NCI-H460 (cell line): ENCODE results near the gene TCEA2. TPM values are rescaled to one million over a fixed set of nuclear protein-coding genes. Genes with fewer than 3 reads are reported as not detected.

ENCODE experiments used
- DNase-seq: peaks from one replicate; pipeline ENCODE4 v3.0.0-alpha.2; 2016; ENCODE audit warnings: low read depth; ENCODE audit errors: extremely low read depth
- total RNA-seq: library from RNA; depleted of rRNA; stranded (reverse); fragments of >200 nt; shearing (Covaris generic); gene quantifications from 2 replicates; pipeline ENCODE4 v1.2.3, GENCODE V29; 2014

Gene TCEA2
- total RNA-seq, 1 experiment from 2014 or later, result 31.0 TPM

DNA sequence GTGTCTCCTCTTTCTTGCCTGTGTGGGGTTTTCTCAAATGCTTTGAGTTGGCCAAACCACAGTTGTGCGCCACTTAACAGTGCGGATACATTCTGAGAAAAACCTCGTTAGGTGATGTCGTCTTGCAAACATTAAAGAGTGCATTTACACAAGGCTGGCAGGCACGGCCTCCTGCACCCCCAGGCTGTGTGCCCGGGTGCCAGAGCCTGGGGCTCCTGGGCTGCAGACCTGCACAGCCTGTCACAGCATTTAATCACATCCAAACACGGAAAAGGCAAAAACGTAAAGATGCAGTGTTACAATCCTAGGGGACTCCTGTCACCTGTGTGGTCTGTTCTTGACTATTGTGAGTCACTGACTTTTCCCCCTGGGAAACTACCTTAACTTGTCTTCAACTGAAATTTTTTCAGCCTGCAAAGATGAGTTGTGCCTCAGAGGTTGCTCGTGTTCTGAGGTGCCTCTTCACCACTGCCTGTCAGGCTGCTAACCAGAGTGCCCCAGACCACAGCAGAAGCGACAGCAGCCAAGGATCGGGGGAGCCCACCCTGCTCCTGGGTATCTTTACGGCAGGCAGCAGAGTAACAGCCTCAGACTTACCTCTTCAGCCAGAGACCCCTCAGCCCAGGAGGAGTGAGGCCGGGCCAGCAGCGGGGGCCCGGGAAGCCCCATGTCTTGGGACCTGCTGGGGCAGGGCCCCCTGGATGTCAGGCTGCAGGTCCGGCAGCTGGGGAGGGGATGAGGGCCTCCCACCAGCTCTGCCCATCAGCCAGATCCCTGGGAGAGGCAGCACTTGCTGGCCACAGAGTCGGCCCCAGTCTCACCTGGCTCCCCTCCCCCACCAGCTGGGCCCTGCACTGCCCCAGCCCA lies 27.7 kb upstream of the TCEA2 start:
- DNase-seq, result no peak

DNA sequence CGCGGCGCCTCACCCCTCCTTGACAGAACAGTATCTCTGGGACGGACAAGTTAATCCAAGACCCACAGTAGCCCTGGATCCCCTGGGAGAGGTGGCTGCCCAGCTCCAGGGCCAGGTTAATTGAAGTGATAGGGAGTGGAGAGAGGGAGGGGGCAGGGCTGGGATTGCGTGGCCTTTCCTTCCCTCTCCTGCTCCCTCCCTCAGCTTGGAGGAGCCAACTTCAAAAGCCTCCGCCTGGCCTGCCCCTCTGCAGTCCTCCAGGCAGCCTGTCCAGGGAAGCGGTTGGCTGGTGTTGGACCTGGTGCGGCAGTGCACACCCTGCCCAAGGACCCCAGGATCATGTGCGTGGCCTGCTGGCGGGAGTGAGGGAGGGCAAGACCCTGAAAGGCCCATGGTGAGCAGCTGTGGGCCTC lies 27.1 kb upstream of the TCEA2 start, which contains the start of gene C20orf204:
Gene C20orf204, plus strand, starts transcription at position 250 of the 413 bp plus-strand sequence. Its CDS starts 142 bp downstream, at position 392.
- no peak for DNase-seq

DNA sequence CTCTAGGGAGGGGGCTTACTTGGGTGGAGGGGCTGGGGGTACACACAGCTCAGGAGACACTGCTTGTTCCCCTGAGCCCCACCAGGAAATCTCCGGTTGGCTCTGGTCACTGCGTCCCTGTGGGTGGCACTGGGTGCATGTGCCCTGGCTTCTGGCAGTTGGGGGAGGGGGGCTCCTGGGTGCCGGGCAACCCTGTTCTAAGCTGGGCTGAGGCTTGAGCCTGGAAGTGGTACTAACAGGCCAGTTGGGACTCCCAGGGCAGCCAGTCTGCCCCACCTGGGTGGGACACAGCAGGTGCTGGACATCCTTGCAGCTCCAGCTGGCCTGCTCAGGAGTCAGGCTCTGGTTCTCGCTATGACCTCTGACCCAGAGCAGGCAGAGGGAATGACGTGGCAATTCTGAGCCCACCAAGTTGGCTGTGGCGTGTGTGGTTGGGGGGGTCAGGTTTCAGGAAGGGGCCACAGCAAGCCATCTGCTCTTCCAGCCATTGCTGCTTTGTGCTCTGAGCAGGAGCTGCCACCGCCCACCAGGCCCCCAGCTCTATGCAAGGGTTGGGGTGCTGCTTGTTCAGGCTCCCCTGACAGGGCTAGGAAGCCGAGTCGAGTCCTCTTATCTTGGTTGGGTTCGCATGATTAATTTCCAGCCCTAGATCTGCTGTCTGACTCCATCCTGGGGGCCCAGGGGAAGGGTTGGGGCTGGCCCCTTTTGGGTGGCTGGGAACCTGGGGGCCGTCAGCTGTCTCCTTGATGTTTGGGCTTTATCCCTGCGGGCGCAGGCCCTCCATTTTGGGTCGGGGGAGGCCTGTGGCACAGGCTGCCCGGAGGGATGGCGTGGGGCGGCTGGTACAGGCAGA lies 26.4 kb upstream of the TCEA2 start:
- DNase-seq, result no peak

DNA sequence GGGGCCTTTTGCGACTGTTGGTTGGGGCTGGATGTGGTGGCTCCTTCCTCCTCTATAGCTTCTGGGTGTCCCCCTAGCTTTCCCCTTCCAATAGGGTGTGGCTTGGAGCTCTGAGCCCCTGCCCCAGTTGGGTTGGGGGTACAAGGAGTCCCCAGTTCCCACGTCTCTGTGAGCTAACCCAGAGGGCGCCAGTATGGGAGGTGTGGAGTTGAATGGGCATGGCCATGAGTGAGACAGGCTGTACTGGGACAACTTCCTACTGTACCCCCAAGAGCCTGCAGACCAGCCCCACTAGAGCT lies 25.9 kb upstream of the TCEA2 start:
- no peak for DNase-seq

DNA sequence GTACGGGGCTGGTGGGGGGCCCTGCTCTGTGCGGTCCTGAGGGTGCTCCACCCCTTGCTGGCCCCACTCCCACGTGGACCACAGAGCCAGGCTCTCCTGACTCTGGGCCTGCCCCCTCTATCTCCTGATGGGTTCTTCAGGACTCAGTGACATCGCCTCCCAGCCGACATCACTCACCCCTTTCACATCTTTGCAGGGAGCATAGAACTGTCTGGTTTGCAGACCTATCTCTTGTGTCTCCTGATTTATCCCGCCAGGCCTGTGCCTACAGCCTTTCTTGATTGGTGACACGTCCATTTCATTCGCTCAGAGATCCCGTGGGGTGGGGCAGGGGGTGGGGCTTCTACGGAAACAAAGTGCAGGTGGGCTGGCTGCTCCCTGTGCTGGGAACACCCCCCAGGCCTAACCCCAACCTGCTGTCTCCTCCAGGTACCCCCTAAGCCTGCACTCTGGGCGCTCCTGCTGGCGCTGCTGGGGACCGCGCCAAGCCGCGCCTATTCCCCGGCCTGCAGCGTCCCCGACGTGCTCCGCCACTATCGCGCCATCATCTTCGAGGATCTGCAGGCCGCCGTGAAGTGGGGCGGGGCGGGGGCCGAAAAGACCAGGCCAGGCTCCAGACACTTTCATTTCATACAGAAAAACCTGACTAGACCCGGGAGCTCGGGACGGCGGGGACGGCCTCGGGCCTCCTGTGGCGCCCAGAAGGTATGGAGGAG lies 25.3 kb upstream of the TCEA2 start:
- no peak for DNase-seq

DNA sequence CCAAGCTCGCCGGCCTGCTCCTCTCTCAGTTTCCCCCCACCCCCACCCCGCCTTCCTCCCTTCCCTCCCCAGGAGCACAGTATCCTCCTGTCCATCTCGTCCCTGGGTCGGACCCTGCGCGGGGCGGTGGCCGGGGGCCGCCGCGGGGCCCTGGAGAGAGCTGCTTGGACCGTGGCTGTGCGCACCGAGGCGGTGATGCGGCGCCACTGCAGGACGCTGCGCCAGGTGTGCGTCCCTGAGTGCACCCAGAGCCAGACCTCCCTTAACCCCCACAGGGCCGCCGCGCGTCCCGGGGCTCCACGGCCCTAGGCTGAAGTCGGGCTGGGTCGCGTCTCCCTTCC lies 24.8 kb upstream of the TCEA2 start:
- no peak for DNase-seq

DNA sequence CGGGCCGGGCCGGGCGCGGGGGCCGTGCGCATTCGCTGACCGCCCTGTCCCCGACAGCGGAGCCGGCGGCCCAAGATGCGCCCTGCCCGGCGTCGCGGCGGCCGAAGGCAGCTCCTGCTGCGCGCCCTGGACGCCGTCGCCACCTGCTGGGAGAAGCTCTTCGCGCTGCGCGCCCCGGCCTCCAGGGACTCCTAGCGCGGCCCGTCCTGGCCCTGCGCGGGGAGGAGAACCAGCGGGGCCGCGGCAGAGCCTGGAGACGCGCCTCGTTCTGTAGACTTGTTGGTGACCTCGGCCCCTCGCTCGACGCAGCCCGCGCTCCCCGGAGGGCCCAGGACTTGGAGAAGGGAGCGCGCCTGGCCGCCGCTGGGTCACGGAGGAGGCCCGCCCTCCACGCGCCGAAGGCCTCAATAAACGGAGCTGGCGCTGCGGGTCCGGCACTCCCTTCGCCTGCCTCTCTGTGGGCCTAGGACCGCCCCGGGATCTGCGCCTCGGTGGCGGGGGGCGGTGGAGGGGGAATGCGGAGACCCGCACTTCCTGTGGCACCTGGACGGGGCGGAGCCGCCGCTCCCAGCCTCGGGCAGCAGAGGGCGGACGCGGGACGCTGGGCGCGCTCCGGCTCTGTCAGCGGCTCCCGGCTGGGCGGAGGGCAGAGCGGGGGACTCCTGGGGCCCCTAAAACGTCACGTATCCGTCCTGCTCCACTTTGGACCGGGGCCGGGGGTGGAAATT lies 24.3 kb upstream of the TCEA2 start:
- peak; percentile 69 for DNase-seq

DNA sequence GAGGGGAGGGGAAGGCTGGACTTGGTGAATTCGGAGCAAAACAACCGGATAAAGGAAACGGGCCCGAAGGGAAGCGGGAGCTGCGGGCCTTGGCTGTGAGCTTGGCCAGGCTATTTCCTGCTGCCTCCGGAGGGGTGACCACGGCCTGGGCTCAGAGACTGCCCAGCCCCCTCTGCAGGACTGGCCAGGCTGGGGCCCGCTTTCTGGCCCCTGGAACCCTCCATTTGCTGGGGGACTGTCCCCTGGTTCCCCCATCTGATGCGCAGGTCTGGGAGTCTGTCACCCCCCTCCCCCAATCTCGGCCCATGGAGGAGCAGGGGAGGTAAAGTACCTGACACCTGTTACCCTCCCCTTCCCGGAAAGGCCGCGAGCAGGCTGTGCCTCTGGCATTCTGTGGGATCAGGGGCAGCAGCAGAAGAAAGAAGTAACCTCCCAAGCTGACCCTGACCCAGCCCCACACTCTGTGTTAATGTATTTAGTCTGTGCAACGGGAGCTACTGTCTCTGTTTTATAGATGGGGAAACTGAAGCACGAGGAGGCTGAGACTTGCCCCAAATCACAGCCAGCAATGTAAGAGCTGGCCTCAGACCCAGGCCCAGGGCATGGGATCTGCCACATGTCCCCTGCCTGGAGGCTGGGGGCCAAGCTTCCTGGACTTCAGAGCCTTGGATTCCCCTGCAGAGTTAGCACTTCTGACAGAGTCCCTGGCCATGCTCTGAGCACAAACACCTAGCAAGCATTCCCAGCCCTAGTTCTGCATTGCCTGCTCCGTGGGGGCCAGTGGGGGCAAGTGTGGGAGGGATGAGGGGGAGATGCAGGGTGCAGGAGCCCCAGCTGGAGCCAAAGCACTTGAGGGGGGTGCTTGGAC lies 23.5 kb upstream of the TCEA2 start:
- DNase-seq, result no peak

DNA sequence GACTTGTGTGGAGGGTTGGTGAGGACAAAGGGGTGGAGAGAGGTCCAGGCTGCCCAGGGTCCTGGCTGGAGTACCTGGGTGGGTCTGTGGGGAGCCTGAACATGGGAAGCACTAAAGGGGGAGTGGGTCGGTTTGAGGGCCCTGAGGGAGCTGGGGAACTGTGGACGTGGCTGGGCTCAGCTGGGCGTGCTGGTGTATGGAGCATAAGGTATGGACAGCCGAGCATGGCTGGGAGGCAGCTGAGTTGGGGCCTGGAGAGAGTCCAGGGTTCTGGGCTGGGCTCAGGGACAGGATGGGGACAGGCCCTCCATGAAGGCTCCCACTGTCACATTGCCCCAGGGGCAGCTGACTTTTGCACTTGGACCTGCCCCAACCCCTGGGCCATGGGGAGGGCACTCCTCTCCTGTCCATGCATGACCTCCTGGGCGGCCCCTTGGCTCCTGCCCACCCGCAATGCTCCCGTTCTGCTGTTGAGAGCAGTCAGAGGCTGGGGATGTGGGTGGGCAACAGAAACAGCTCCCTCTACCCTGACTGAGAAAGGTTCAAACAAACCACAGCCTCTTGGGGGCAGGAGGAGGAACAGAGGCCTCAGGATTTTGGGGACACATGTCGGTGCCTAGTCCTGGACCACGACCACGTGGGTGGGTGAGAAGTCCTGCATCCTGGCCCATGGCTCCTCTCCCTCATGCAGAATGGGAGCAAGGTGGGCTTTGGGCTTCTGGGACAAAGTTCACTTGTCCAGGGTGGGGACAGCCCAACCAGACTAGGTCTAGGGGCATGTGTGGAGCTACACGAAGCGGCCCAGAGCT lies 22.6 kb upstream of the TCEA2 start:
- no peak for DNase-seq

DNA sequence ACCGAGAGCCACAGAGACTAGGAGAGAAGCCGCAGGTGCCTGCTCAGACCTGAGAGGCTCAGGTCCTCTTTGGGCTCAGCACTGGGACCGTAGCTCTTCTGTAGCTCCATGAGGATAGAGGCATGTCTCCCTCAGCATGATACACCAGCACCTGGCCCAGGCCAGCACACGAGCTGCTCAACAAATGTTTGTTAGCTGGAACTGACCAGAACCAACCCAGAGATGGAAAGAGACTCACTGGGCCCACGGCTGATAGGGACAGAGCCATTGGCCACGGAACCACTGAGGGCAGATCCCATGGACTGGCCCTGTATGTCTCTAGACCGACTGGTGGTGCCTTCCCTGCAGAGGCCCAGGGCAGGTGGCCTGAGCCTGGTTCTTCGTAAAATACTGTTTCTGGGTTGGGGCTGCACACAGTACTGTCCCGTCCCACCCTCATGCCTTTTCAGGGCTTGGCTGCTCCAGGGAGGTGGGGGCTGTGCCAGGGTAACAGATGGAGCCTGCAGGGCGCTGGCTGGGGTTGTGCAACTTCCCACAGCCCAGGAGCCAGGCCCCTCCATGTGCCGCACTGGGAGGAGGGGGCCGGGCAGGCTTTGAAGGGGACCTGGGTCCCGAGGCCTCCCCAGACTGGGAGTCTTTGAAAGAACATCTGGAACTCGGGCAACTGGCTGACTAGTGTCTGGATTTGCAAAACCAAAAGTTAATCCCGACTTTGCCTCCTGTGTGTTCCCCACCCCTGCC lies 21.8 kb upstream of the TCEA2 start:
- DNase-seq, result no peak

DNA sequence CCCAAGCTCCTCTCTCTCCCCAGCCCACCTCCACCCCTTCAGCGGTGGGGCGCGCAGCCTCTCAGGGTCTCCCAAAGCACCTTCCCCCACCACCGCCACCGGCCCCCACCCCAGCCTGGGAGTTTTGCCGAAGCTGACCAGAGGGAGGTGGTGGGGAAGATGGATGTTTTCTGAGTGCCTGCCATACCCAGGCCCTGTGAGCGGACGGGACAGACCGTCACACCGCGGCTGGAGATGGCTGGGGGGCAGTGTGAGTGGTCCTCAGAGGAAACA lies 21.3 kb upstream of the TCEA2 start:
- no peak for DNase-seq

DNA sequence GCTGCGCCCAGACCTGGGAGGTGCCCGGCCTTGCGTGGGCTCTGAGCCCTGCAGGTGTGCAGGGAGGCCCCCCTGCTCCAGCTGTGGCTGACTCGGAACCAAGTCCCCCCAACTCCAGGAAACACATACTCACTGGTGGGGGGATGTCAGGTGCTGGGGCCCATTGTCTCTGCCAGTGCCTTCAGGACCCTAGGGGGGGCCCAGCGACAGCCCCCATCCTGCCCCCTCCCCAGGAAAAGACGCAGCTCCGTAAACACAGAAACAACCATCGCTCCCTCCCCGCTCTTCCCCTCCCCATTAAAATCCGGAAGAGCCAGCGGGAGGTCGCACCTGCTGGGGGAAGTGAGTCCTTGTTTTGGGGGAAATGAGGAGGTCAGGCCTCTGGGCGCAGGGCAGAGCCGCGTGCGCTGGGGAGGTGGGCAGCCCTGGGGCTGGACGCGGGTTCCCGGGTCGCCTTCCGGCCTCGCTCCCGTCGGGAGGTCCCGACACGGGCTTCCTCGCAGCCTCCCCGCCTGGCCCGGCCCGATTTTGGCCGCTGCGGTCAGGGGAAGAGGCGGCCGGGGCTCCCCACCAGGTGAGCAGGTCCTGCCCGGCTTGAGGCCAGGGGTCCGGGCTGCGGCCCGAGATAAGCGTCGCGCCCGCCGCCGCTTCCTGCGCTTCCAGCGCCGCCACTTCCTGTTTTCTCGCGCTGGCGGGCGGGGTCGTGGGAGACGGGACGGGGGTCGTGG lies 20.8 kb upstream of the TCEA2 start:
- no peak for DNase-seq

DNA sequence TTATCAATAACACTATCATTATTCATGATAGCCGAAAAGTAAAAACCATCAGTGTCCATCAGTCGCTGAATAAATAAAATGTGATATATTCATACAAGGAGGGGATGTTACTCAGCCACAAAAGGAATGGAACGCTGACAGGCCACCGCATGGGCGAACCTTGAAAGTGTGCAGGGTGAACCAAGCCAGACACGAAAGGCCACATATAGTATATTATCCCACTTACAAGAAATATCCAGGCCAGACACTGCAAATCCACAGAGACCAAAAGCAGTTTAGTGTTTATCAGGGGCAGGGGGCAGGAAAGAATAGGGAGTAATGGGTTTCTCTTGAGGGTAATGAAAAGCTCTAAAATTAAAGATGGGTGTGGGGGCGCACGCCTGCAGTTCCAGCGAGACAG lies 19.2 kb upstream of the TCEA2 start:
- DNase-seq, result no peak

DNA sequence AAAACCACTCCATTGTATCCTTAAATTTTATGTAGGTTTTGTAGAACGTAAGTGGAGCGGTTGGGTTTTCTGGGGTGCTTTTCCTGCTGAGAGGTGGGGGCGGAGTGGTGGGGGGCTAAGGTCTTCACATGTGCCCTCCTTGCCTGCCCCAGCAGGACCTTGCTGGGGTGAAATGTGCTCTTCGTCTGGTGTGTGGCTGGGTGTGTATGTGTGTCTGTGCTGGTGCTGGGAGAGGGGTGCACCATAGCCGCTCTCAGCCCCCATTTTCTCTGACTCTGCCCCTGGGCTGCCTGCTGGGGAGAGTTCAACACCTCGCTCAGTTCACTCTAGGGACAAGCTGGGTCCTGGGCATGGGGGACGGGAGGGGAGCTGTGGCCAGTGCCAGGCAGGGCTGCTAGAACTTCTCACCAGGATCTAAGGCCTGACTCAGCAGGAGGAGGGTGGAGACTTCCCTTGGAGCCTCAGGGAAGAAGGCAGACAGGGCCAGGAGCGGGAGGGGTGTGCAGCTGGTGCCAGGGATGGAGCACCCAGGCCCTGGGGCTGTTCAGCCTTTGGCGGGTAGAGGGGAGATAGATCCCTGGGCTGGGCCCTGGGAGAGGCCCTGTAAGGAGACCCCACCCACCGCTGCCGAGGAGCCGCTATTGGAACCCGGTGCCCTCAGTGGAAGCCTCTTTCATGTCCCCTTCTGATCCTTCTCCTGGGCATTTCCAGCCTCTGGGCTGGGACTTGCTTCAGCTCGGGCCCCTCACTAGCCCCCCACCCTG lies 18.3 kb upstream of the TCEA2 start:
- DNase-seq, result peak; percentile 74

DNA sequence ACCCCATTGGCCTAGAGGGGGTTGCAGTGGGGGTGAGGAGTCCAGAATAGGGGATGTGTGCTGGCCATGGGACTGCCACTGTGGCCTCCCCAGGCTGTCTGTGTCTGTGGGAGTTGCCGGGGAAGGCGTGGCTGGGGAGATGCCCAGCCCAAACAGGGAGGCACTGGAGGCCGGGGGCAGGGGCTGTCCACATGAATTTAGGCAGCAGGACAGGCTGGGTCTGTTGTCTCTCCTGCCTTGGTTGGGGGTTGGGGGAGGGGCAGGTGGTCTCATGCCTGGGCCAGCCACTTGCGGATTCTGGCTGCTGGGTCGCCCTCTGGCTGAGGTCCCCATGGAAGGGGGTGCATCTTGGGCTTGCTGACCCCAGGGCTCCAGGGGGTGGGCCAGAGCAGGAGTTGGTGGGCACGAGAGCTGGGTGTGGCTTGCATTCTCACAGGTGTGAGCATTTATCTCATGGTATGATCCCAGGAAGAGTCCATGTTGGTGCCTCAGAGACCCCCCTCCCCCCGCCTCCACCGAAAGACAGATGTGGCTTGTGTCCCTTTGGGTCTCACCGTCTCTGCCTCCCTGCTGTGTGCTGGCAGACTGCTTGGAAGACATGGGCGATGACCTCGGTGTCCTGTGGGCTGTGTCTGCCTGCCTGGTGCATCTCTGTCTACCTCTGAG lies 17.5 kb upstream of the TCEA2 start:
- no peak for DNase-seq

DNA sequence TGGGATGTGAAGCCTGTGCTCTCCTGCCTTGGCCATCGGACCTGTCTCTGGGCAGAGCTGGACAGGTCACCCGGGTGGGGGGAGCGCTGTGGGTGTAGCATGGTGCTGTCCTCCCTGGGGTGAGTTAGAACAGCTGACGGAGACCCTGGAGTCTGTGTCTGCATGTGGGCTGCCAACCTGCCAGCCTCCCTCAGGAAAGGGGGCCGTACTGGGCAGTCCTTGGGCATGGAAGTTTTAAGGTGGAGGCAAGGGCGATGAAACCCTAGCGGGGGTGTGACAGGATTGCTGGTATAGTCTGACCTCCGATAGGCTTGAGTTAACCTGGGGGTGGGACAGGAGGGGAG lies 16.0 kb upstream of the TCEA2 start:
- no peak for DNase-seq

DNA sequence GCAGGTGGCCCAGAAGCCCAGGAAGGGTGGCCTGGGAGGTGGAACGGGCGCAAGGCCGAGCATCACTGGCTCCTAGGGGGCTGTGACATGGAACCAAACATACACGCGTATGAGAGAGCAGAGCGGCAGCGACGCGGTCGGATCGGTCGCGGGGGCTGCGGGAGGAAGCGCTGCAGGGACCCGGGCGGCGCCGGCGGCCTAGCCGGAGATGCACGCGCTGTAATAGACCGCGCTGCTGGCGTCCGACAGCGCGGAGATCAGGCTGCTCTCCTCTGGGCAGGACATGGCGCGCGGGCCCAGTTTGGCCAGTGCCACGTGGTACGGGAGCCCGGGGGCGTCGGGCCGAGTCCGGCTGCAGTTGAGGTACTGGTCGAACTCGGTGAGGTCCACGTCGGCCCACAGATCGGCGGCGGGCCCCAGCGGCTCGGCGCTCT lies 15.0 kb upstream of the TCEA2 start:
- DNase-seq, result no peak
